HepG2 (cell line): Measurements from ENCODE around the gene BCO2. TPM values are rescaled to one million over a fixed set of nuclear protein-coding genes. Genes with fewer than 3 reads are reported as not detected.

Experiments
- ARNT2 ChIP-seq: sonication (generic); formaldehyde crosslinking; IDR thresholded peaks from 2 replicates; pipeline ENCODE4 v1.8.0; 2022; ENCODE audit warnings: mild to moderate bottlenecking, low read depth, missing genetic modification reagents, moderate library complexity
- BRCA1 ChIP-seq: sonication (generic); formaldehyde crosslinking; IDR thresholded peaks from 2 replicates; pipeline ENCODE4 v1.4.0; 2020; ENCODE audit warnings: missing genetic modification reagents
- BRD4 ChIP-seq: sonication (generic); formaldehyde crosslinking; IDR thresholded peaks from 2 replicates; pipeline ENCODE4 v1.4.0; 2020; ENCODE audit warnings: missing genetic modification reagents
- CCDC6 ChIP-seq: sonication (generic); formaldehyde crosslinking; IDR thresholded peaks from 2 replicates; pipeline ENCODE4 v1.8.1; 2022; ENCODE audit warnings: mild to moderate bottlenecking, missing genetic modification reagents, moderate library complexity
- GABPB1 ChIP-seq: IDR thresholded peaks from 2 replicates; pipeline ENCODE4 v1.6.1; 2016; ENCODE audit warnings: mild to moderate bottlenecking, missing genetic modification reagents, moderate library complexity, missing compliant biosample characterization
- MAZ ChIP-seq, 2 experiments: sonication (generic) in 1 of 2; formaldehyde crosslinking in 1 of 2; IDR thresholded peaks; 2 replicates each; pipeline versions ENCODE4 v1.5.0 to v1.6.1; 2012 to 2020; ENCODE audit warnings: low read depth in 2 of 2, mild to moderate bottlenecking in 2 of 2, borderline replicate concordance in 1 of 2, improper control_type of control experiment in 1 of 2, low read length in 1 of 2, missing genetic modification reagents in 1 of 2, moderate library complexity in 1 of 2
- MED1 ChIP-seq: sonication (generic); formaldehyde crosslinking; IDR thresholded peaks from 2 replicates; pipeline ENCODE4 v1.4.0; 2020; ENCODE audit warnings: missing genetic modification reagents
- NR3C1 ChIP-seq: sonication (generic); formaldehyde crosslinking; IDR thresholded peaks from 2 replicates; pipeline ENCODE4 v1.4.0; 2020; ENCODE audit warnings: missing genetic modification reagents
- TAF15 ChIP-seq: fragments of 200-400 bp; formaldehyde crosslinking; IDR thresholded peaks from one replicate; pipeline ENCODE4 v1.6.1; 2018; ENCODE audit warnings: mild to moderate bottlenecking, low read depth, low read length; ENCODE audit not compliant: poor library complexity, severe bottlenecking
- THAP11 ChIP-seq: IDR thresholded peaks from 2 replicates; pipeline ENCODE4 v1.6.1; 2016; ENCODE audit warnings: missing biosample characterization, missing genetic modification reagents
- TOPORS ChIP-seq: sonication (generic); formaldehyde crosslinking; IDR thresholded peaks from 2 replicates; pipeline ENCODE4 v1.8.0; 2023; ENCODE audit warnings: mild to moderate bottlenecking, missing genetic modification reagents
- ZBTB42 ChIP-seq: sonication (generic); formaldehyde crosslinking; IDR thresholded peaks from 2 replicates; pipeline ENCODE4 v1.5.0; 2020; ENCODE audit warnings: mild to moderate bottlenecking, missing genetic modification reagents
- ZFP82 ChIP-seq: sonication (generic); formaldehyde crosslinking; IDR thresholded peaks from 2 replicates; pipeline ENCODE4 v1.5.1; 2020; ENCODE audit warnings: mild to moderate bottlenecking, missing genetic modification reagents, borderline replicate concordance
- ZFYVE20 ChIP-seq: sonication (generic); formaldehyde crosslinking; IDR thresholded peaks from 2 replicates; pipeline ENCODE4 v1.8.0; 2023; ENCODE audit warnings: low read depth, mild to moderate bottlenecking, moderate library complexity, missing genetic modification reagents, borderline replicate concordance
- ZNF550 ChIP-seq: sonication (generic); formaldehyde crosslinking; IDR thresholded peaks from 2 replicates; pipeline ENCODE4 v1.4.0; 2020; ENCODE audit warnings: mild to moderate bottlenecking, missing genetic modification reagents, borderline replicate concordance
- ZNF761 ChIP-seq: sonication (generic); formaldehyde crosslinking; conservative IDR thresholded peaks from 2 replicates; pipeline ENCODE4 v1.4.0; 2020; ENCODE audit warnings: mild to moderate bottlenecking, missing genetic modification reagents
- ZNF83 ChIP-seq: sonication (generic); formaldehyde crosslinking; IDR thresholded peaks from 2 replicates; pipeline ENCODE4 v1.4.0; 2020; ENCODE audit warnings: missing genetic modification reagents, mild to moderate bottlenecking, borderline replicate concordance
- ZNF883 ChIP-seq: sonication (generic); formaldehyde crosslinking; IDR thresholded peaks from 2 replicates; pipeline ENCODE4 v1.5.1; 2020; ENCODE audit warnings: mild to moderate bottlenecking, missing genetic modification reagents; ENCODE audit errors: not compliant biosample characterization
- polyA plus RNA-seq, 8 experiments: library from polyadenylated mRNA; depleted of rRNA in 3 of 8; stranded (reverse) in 7 of 8; unstranded in 1 of 8; fragments of >200 nt; fragmentation: Illumina TruSeq in 4 of 8; extraction: Trizol in 4 of 8; gene quantifications; 2 replicates each; pipeline versions ENCODE4 v1.2.1 to v1.2.3, GENCODE V29; 2011 to 2016; ENCODE audit warnings: low read depth in 4 of 8, missing spikeins in 1 of 8, mixed read lengths in 1 of 8; ENCODE audit not compliant: insufficient read depth in 1 of 8
- total RNA-seq, 5 experiments: library from RNA; depleted of rRNA; stranded (reverse); fragments of >200 nt; fragmentation: Illumina TruSeq; extraction: Trizol; gene quantifications; 2 replicates each; pipeline ENCODE4 v1.2.3, GENCODE V29; 2016; ENCODE audit warnings: low read depth in 1 of 5
- TF ChIP-seq, protein P1 (sequence below): sonication (generic); formaldehyde crosslinking; IDR thresholded peaks from 2 replicates; pipeline ENCODE4 v1.5.1; 2020; ENCODE audit warnings: mild to moderate bottlenecking, missing genetic modification reagents, moderate library complexity
- TF ChIP-seq, protein P2 (sequence below): IDR thresholded peaks from 2 replicates; pipeline ENCODE4 v1.6.1; 2016; ENCODE audit warnings: low read depth, borderline replicate concordance
- TF ChIP-seq, protein P3 (sequence below): sonication (generic); formaldehyde crosslinking; IDR thresholded peaks from 2 replicates; pipeline ENCODE4; 2020; ENCODE audit warnings: missing genetic modification reagents, mild to moderate bottlenecking, borderline replicate concordance
- TF ChIP-seq, protein P4 (sequence below): sonication (generic); formaldehyde crosslinking; IDR thresholded peaks from 2 replicates; pipeline ENCODE4 v1.4.0; 2020; ENCODE audit warnings: mild to moderate bottlenecking, missing genetic modification reagents, borderline replicate concordance

BCO2 gene
- total and polyA plus RNA-seq, 2 of the 13 experiments (the other 11 are each of a cell fraction or from before 2014, with no cell fraction given) = 0.38 to 0.58 TPM

DNA sequence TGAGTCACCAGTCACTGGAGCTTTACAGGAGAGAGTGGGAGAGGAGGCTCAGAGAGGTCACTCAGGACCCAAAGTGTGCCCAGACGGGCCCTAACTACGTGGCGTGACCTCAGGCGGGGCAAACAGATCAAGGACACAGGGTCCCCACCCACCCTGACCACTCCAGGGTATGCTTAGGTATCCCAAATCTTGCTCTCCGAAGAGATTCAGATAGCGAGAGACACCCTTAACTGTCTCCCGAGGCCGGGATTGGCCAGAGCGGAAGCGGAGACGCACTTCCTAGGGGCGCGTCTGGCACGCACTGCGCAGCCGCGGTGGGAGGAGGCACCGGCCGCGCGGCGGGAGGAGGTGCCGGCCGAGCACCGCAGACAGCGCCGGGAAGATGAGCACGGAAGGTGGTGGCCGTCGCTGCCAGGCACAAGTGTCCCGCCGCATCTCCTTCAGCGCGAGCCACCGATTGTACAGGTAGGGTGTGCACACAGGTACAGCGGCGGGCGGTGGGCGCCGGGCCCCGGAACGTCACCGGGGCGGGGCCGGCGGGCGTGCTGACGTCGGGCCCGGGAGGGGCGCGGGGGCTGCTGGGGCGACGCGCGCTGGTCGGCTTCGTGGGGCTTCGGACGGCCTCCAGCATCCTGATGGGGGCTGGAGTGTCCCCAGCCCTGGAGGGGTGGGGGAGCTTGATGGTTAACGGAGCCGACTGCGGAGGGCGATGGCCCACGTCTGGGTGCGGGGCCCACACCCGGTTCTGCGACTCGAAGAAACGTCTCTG, 50.9 kb downstream of the BCO2 start, which contains the start of gene PTS (continued):
- TF ChIP-seq ZNF883 (CRISPR knock-in tag) = peak; percentile 92
- TF ChIP-seq NR3C1 (CRISPR knock-in tag) = no peak
- peak; percentile 56; the same call in 1 of the 2 replicates for TF ChIP-seq ZNF761
- 0 out of 2 replicates have a peak, but pooled peaks have one; percentile 70 for TF ChIP-seq ARNT2
- TF ChIP-seq ZFP82 = peak; percentile 71; the same call in 1 of the 2 replicates
- TF ChIP-seq ZNF83 (CRISPR knock-in tag) = no peak; the same call in 1 of the 2 replicates
- TF ChIP-seq GABPB1 (CRISPR knock-in tag) = peak; percentile 91
- TF ChIP-seq MAZ (IDR thresholded peaks at IDR 0.05; ENCODE audit: borderline replicate concordance, low read depth, low read length) = no peak
- peak; percentile 68; the same call in 1 of the 2 replicates for TF ChIP-seq MAZ (CRISPR knock-in tag; IDR thresholded peaks at IDR 0.05; ENCODE audit: low read depth)
- TF ChIP-seq, protein P1, sequence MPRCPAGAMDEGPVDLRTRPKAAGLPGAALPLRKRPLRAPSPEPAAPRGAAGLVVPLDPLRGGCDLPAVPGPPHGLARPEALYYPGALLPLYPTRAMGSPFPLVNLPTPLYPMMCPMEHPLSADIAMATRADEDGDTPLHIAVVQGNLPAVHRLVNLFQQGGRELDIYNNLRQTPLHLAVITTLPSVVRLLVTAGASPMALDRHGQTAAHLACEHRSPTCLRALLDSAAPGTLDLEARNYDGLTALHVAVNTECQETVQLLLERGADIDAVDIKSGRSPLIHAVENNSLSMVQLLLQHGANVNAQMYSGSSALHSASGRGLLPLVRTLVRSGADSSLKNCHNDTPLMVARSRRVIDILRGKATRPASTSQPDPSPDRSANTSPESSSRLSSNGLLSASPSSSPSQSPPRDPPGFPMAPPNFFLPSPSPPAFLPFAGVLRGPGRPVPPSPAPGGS (CRISPR knock-in tag) = peak; percentile 76; the same call in 1 of the 2 replicates
- no peak for TF ChIP-seq TOPORS (CRISPR knock-in tag)
- TF ChIP-seq, protein P2, sequence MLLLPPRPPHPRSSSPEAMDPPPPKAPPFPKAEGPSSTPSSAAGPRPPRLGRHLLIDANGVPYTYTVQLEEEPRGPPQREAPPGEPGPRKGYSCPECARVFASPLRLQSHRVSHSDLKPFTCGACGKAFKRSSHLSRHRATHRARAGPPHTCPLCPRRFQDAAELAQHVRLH (CRISPR knock-in tag) = 0 out of 2 replicates have a peak, but pooled peaks have one; percentile 28
- 0 out of 2 replicates have a peak, but pooled peaks have one; percentile 14 for TF ChIP-seq BRCA1 (CRISPR knock-in tag)
- no peak for TF ChIP-seq ZNF550 (CRISPR knock-in tag)
- peak; percentile 77 for TF ChIP-seq THAP11 (CRISPR knock-in tag)
- TF ChIP-seq TAF15 = peak; percentile 83
- TF ChIP-seq ZBTB42 (CRISPR knock-in tag) = no peak
- TF ChIP-seq, protein P3, sequence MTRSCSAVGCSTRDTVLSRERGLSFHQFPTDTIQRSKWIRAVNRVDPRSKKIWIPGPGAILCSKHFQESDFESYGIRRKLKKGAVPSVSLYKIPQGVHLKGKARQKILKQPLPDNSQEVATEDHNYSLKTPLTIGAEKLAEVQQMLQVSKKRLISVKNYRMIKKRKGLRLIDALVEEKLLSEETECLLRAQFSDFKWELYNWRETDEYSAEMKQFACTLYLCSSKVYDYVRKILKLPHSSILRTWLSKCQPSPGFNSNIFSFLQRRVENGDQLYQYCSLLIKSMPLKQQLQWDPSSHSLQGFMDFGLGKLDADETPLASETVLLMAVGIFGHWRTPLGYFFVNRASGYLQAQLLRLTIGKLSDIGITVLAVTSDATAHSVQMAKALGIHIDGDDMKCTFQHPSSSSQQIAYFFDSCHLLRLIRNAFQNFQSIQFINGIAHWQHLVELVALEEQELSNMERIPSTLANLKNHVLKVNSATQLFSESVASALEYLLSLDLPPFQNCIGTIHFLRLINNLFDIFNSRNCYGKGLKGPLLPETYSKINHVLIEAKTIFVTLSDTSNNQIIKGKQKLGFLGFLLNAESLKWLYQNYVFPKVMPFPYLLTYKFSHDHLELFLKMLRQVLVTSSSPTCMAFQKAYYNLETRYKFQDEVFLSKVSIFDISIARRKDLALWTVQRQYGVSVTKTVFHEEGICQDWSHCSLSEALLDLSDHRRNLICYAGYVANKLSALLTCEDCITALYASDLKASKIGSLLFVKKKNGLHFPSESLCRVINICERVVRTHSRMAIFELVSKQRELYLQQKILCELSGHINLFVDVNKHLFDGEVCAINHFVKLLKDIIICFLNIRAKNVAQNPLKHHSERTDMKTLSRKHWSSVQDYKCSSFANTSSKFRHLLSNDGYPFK (CRISPR knock-in tag) = peak; percentile 16; the same call in 1 of the 2 replicates
- TF ChIP-seq CCDC6 = peak; percentile 79; the same call in 1 of the 2 replicates
- no peak for TF ChIP-seq ZFYVE20 (CRISPR knock-in tag)
- TF ChIP-seq BRD4 (CRISPR knock-in tag) = no peak
- peak; percentile 48 for TF ChIP-seq MED1
- TF ChIP-seq, protein P4, sequence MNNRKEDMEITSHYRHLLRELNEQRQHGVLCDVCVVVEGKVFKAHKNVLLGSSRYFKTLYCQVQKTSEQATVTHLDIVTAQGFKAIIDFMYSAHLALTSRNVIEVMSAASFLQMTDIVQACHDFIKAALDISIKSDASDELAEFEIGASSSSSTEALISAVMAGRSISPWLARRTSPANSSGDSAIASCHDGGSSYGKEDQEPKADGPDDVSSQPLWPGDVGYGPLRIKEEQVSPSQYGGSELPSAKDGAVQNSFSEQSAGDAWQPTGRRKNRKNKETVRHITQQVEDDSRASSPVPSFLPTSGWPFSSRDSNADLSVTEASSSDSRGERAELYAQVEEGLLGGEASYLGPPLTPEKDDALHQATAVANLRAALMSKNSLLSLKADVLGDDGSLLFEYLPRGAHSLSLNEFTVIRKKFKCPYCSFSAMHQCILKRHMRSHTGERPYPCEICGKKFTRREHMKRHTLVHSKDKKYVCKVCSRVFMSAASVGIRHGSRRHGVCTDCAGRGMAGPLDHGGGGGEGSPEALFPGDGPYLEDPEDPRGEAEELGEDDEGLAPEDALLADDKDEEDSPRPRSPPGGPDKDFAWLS = no peak
